Measurements from ENCODE around the gene MALRD1.

MALRD1 gene

GRCh38 chr10:19417740-19418139 is 369.1 kb downstream of the MALRD1 start:
- no peak overlapping the region for H3K27ac ChIP-seq (ENCODE audit: low read length)
- no peaks in the 10 kb centered on the region for H3K9me3 ChIP-seq (ENCODE audit: control insufficient read depth, insufficient read depth, low read length)
- no peaks in the 10 kb centered on the region for H3K36me3 ChIP-seq (ENCODE audit: control insufficient read depth, insufficient read depth, low read length)
- no peaks in the 10 kb centered on the region for H3K27me3 ChIP-seq (ENCODE audit: control insufficient read depth, insufficient read depth, low read length)
- H3K4me3 ChIP-seq (ENCODE audit: low read length), result no peak overlapping the region
- DNase-seq (ENCODE audit: low read depth, low spot score), result no peak
- WGBS (ENCODE audit: insufficient coverage, insufficient read length), result no CpG with 5 or more reads among the region's 4 CpGs
- H3K4me1 ChIP-seq (ENCODE audit: control insufficient read depth, insufficient read depth, low read length), result peaks cover 5% of the 10 kb centered on the region

GRCh38 chr10:19421674-19422073 is 373.1 kb downstream of the MALRD1 start:
- no peaks in the 10 kb centered on the region for H3K27me3 ChIP-seq (ENCODE audit: control insufficient read depth, insufficient read depth, low read length)
- H3K4me3 ChIP-seq (ENCODE audit: low read length), result no peak overlapping the region
- peaks cover 5% of the 10 kb centered on the region for H3K4me1 ChIP-seq (ENCODE audit: control insufficient read depth, insufficient read depth, low read length)
- no CpG with 5 or more reads among the region's 1 CpG for WGBS (ENCODE audit: insufficient coverage, insufficient read length)
- H3K36me3 ChIP-seq (ENCODE audit: control insufficient read depth, insufficient read depth, low read length), result no peaks in the 10 kb centered on the region
- no peaks in the 10 kb centered on the region for H3K9me3 ChIP-seq (ENCODE audit: control insufficient read depth, insufficient read depth, low read length)
- no peak overlapping the region for H3K27ac ChIP-seq (ENCODE audit: low read length)
- DNase-seq (ENCODE audit: low read depth, low spot score), result no peak

- no peaks in the 10 kb centered on the region for H3K36me3 ChIP-seq (ENCODE audit: control insufficient read depth, insufficient read depth, low read length)
- H3K27ac ChIP-seq (ENCODE audit: low read length), result no peak overlapping the region
- DNase-seq (ENCODE audit: low read depth, low spot score), result no peak
- no peak overlapping the region for H3K4me3 ChIP-seq (ENCODE audit: low read length)
- H3K27me3 ChIP-seq (ENCODE audit: control insufficient read depth, insufficient read depth, low read length), result no peaks in the 10 kb centered on the region
- H3K4me1 ChIP-seq (ENCODE audit: control insufficient read depth, insufficient read depth, low read length), result peaks cover under 1% of the 10 kb centered on the region
- no peaks in the 10 kb centered on the region for H3K9me3 ChIP-seq (ENCODE audit: control insufficient read depth, insufficient read depth, low read length)
Measured at GRCh38 chr10:19426034-19426433, 377.4 kb downstream of the MALRD1 start.

- no peak overlapping the region for H3K4me3 ChIP-seq (ENCODE audit: low read length)
Measured at GRCh38 chr10:19431622-19432351, 383.2 kb downstream of the MALRD1 start.

GRCh38 chr10:19449860-19450259 is 401.3 kb downstream of the MALRD1 start:
- no peaks in the 10 kb centered on the region for H3K36me3 ChIP-seq (ENCODE audit: control insufficient read depth, insufficient read depth, low read length)
- WGBS (ENCODE audit: insufficient coverage, insufficient read length), result no CpG with 5 or more reads among the region's 2 CpGs
- no peaks in the 10 kb centered on the region for H3K4me1 ChIP-seq (ENCODE audit: control insufficient read depth, insufficient read depth, low read length)
- DNase-seq (ENCODE audit: low read depth, low spot score), result no peak
- no peaks in the 10 kb centered on the region for H3K9me3 ChIP-seq (ENCODE audit: control insufficient read depth, insufficient read depth, low read length)
- H3K27ac ChIP-seq (ENCODE audit: low read length), result no peak overlapping the region
- no peaks in the 10 kb centered on the region for H3K27me3 ChIP-seq (ENCODE audit: control insufficient read depth, insufficient read depth, low read length)
- H3K4me3 ChIP-seq (ENCODE audit: low read length), result no peak overlapping the region

More at GRCh38 chr10:19431622-19432351, 383.2 kb downstream of the MALRD1 start:
- Histone ChIP-seq H3K4me1 (ENCODE audit: control insufficient read depth, insufficient read depth, low read length) (no peaks in the 10 kb centered on the region; the same call in 1 of the 2 replicates), H3K27me3 (ENCODE audit: control insufficient read depth, insufficient read depth, low read length) (no peaks in the 10 kb centered on the region), H3K36me3 (ENCODE audit: control insufficient read depth, insufficient read depth, low read length) (no peaks in the 10 kb centered on the region), H3K27ac (ENCODE audit: low read length) (no peak overlapping the region), H3K9me3 (ENCODE audit: control insufficient read depth, insufficient read depth, low read length) (no peaks in the 10 kb centered on the region)
- WGBS (ENCODE audit: insufficient coverage, insufficient read length), result no CpG with 5 or more reads among the region's 5 CpGs
- DNase-seq (ENCODE audit: low read depth, low spot score), result no peak

GRCh38 chr10:19451356-19451755 is 402.8 kb downstream of the MALRD1 start:
- Histone ChIP-seq H3K4me3 (ENCODE audit: low read length) (no peak overlapping the region), H3K27me3 (ENCODE audit: control insufficient read depth, insufficient read depth, low read length) (no peaks in the 10 kb centered on the region), H3K4me1 (ENCODE audit: control insufficient read depth, insufficient read depth, low read length) (no peaks in the 10 kb centered on the region), H3K27ac (ENCODE audit: low read length) (no peak overlapping the region), H3K9me3 (ENCODE audit: control insufficient read depth, insufficient read depth, low read length) (no peaks in the 10 kb centered on the region), H3K36me3 (ENCODE audit: control insufficient read depth, insufficient read depth, low read length) (no peaks in the 10 kb centered on the region)
- DNase-seq (ENCODE audit: low read depth, low spot score), result no peak
- WGBS (ENCODE audit: insufficient coverage, insufficient read length), result no CpG with 5 or more reads among the region's 3 CpGs

GRCh38 chr10:19451937-19452336 is 403.3 kb downstream of the MALRD1 start:
- Histone ChIP-seq H3K4me1 (ENCODE audit: control insufficient read depth, insufficient read depth, low read length) (no peaks in the 10 kb centered on the region), H3K9me3 (ENCODE audit: control insufficient read depth, insufficient read depth, low read length) (no peaks in the 10 kb centered on the region), H3K27me3 (ENCODE audit: control insufficient read depth, insufficient read depth, low read length) (no peaks in the 10 kb centered on the region), H3K36me3 (ENCODE audit: control insufficient read depth, insufficient read depth, low read length) (no peaks in the 10 kb centered on the region), H3K4me3 (ENCODE audit: low read length) (no peak overlapping the region), H3K27ac (ENCODE audit: low read length) (no peak overlapping the region)
- no peak for DNase-seq (ENCODE audit: low read depth, low spot score)
- no CpG with 5 or more reads among the region's 2 CpGs for WGBS (ENCODE audit: insufficient coverage, insufficient read length)

GRCh38 chr10:19453967-19454366 is 405.4 kb downstream of the MALRD1 start:
- Histone ChIP-seq H3K4me3 (ENCODE audit: low read length) (no peak overlapping the region), H3K27ac (ENCODE audit: low read length) (no peak overlapping the region), H3K9me3 (ENCODE audit: control insufficient read depth, insufficient read depth, low read length) (no peaks in the 10 kb centered on the region), H3K36me3 (ENCODE audit: control insufficient read depth, insufficient read depth, low read length) (no peaks in the 10 kb centered on the region), H3K4me1 (ENCODE audit: control insufficient read depth, insufficient read depth, low read length) (no peaks in the 10 kb centered on the region), H3K27me3 (ENCODE audit: control insufficient read depth, insufficient read depth, low read length) (no peaks in the 10 kb centered on the region)
- no peak for DNase-seq (ENCODE audit: low read depth, low spot score)

- Histone ChIP-seq H3K9me3 (ENCODE audit: control insufficient read depth, insufficient read depth, low read length) (no peaks in the 10 kb centered on the region), H3K4me1 (ENCODE audit: control insufficient read depth, insufficient read depth, low read length) (no peaks in the 10 kb centered on the region), H3K27me3 (ENCODE audit: control insufficient read depth, insufficient read depth, low read length) (no peaks in the 10 kb centered on the region), H3K4me3 (ENCODE audit: low read length) (no peak overlapping the region), H3K36me3 (ENCODE audit: control insufficient read depth, insufficient read depth, low read length) (no peaks in the 10 kb centered on the region), H3K27ac (ENCODE audit: low read length) (no peak overlapping the region)
- no CpG with 5 or more reads among the region's 5 CpGs for WGBS (ENCODE audit: insufficient coverage, insufficient read length)
- no peak for DNase-seq (ENCODE audit: low read depth, low spot score)
Measured at GRCh38 chr10:19461588-19461987, 413.0 kb downstream of the MALRD1 start.

- Histone ChIP-seq H3K27me3 (ENCODE audit: control insufficient read depth, insufficient read depth, low read length) (no peaks in the 10 kb centered on the region), H3K36me3 (ENCODE audit: control insufficient read depth, insufficient read depth, low read length) (no peaks in the 10 kb centered on the region), H3K27ac (ENCODE audit: low read length) (no peak overlapping the region), H3K4me3 (ENCODE audit: low read length) (no peak overlapping the region), H3K9me3 (ENCODE audit: control insufficient read depth, insufficient read depth, low read length) (no peaks in the 10 kb centered on the region), H3K4me1 (ENCODE audit: control insufficient read depth, insufficient read depth, low read length) (no peaks in the 10 kb centered on the region)
- no peak for DNase-seq (ENCODE audit: low read depth, low spot score)
- WGBS (ENCODE audit: insufficient coverage, insufficient read length), result no CpG with 5 or more reads among the region's 6 CpGs
Measured at GRCh38 chr10:19466709-19467108, 418.1 kb downstream of the MALRD1 start.

GRCh38 chr10:19468413-19468812 is 419.8 kb downstream of the MALRD1 start:
- WGBS (ENCODE audit: insufficient coverage, insufficient read length), result no CpG with 5 or more reads among the region's 1 CpG
- Histone ChIP-seq H3K36me3 (ENCODE audit: control insufficient read depth, insufficient read depth, low read length) (no peaks in the 10 kb centered on the region), H3K27ac (ENCODE audit: low read length) (no peak overlapping the region), H3K27me3 (ENCODE audit: control insufficient read depth, insufficient read depth, low read length) (no peaks in the 10 kb centered on the region), H3K9me3 (ENCODE audit: control insufficient read depth, insufficient read depth, low read length) (no peaks in the 10 kb centered on the region), H3K4me3 (ENCODE audit: low read length) (no peak overlapping the region), H3K4me1 (ENCODE audit: control insufficient read depth, insufficient read depth, low read length) (no peaks in the 10 kb centered on the region)
- DNase-seq (ENCODE audit: low read depth, low spot score), result no peak

All from iPS DF 6.9 (cell line).